ENCODE data around the gene DISC1. TPM values are rescaled to one million over a fixed set of nuclear protein-coding genes. Genes with fewer than 3 reads are reported as not detected.
"Not testable (repeated sequence)": the region's sequence is repeated elsewhere in the genome, so short reads cannot be mapped to it uniquely, and the experiment has no call there.

The DISC1 gene
- total RNA-seq, 2 experiments from 2014 or later, result 1.9 to 3.8 TPM

DNA sequence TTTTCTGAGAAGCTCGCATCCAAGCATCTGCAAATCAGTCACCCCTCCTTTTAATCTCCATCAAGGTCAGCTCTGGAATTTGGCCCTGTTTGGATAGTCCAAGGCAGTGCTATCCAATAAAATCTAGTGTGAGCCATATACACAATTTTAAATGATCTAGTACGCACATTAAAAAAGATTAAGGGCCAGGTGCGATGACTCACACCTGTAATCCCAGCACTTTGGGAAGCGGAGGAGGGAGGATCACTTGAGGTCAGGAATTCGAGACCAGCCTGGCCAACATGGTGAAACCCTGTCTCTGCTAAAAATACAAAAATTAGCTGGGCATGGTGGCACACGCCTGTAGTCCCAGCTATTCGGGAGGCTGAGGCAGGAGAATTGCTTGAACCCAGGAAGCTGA is 139.2 kb downstream of the DISC1 start:
- POLR2A ChIA-PET; DNase-seq; H3K27ac Mint-ChIP-seq; H3K9me3 Mint-ChIP-seq (ENCODE audit: low read depth); H3K27me3 Mint-ChIP-seq; H3K36me3 Mint-ChIP-seq (ENCODE audit: low read depth); H3K4me3 Mint-ChIP-seq; ATAC-seq; H3K4me1 Mint-ChIP-seq; intact Hi-C loops (cut with DNase I, micrococcal nuclease): not testable (repeated sequence)
- CTCF ChIA-PET, result interaction anchor here (0.8 to 4.2 kb wide), 3 partner anchors 9 to 20 kb away, joined by 4 to 30 read pairs (median 6); no protein-coding TSS in a partner anchor

DNA sequence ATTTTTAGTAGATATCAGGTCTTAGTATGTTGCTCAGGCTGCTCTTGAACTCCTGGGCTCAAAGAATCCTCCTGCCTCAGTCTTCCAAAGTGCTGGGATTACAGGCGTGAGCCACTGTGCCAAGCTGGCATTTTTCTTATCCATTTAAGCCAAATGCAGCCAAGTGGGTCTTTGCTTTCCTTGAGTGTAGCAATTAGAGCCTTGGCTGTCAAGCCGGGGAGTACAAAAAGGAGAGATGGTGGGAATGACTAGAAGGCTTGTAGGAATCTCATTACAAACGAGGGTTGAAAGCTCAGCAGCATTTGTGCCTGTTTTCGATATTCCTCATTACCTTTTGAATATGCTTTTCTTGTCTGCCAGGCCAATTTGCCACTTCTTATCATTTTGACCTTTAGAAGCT is 140.9 kb downstream of the DISC1 start:
- Mint-ChIP-seq H3K4me3 (no peak overlapping the region), H3K4me1 (no peaks in the 10 kb centered on the region), H3K9me3 (ENCODE audit: low read depth) (no peaks in the 10 kb centered on the region), H3K27ac (no peak overlapping the region), H3K27me3 (no peaks in the 10 kb centered on the region), H3K36me3 (ENCODE audit: low read depth) (peaks cover 11% of the 10 kb centered on the region)
- ATAC-seq, result no peak
- intact Hi-C loops (cut with DNase I, micrococcal nuclease), result no loop called here
- CTCF ChIA-PET, result interaction anchor here (0.6 to 4.2 kb wide), 3 partner anchors 11 to 105 kb away, joined by 3 to 30 read pairs (median 6); no protein-coding TSS in a partner anchor
- POLR2A ChIA-PET, result no interaction called here
- no peak for DNase-seq

DNA sequence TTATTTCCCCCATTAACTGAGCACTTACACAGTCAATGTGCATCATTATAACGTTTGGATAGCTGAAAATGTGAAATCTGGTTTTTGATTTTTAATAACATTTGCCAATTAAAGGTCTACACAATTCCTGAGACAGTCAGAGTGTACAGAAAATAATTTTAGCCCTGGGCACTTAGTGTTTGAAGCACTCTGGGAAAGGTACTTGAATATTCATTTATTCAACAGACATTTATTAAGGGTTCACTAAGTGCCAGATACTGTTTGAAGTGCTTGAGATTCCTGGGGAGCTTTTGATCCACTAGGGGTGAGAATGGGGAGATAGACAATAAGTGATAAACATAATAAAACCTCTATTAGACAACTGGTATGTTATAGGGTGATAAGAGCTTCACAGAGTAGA is 141.8 kb downstream of the DISC1 start:
- DNase-seq (no peak), ATAC-seq (no peak)
- ChIA-PET CTCF (interaction anchor here (4.2 kb wide), 1 partner anchor 12 kb away, joined by 30 read pairs; no protein-coding TSS in a partner anchor), POLR2A (no interaction called here)
- Mint-ChIP-seq H3K27me3 (no peaks in the 10 kb centered on the region), H3K27ac (no peak overlapping the region), H3K9me3 (ENCODE audit: low read depth) (no peaks in the 10 kb centered on the region), H3K4me1 (no peaks in the 10 kb centered on the region), H3K36me3 (ENCODE audit: low read depth) (peaks cover 13% of the 10 kb centered on the region), H3K4me3 (no peak overlapping the region)
- intact Hi-C loops (cut with DNase I, micrococcal nuclease), result no loop called here

DNA sequence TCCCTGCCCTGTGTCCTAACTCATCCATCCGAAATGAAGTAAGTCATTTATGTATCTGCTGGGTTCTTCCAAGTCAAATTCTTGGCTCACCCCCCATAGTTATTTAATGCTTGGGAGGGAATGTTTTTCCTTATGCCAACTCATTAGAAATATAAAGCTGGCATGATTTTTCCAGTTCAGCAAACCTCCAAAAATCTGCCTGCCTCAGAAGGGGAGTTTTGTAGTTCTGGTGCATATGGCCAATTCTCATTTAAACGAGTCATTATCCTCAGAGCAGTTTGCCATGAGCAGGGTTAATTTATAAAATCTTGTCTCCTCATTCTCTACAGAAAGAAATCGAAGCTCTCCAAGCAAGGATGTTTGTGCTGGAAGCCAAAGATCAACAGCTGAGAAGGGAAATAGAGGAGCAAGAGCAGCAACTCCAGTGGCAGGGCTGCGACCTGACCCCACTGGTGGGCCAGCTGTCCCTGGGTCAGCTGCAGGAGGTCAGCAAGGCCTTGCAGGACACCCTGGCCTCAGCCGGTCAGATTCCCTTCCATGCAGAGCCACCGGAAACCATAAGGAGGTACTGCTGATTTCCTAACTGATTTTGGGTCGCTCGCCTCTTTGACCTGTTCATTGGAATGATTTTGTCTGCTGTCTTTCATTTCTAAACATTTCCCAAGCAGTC is 144.1 kb downstream of the DISC1 start:
- ChIA-PET CTCF (interaction anchor here (5.8 kb wide), 1 partner anchor 14 kb away, joined by 28 read pairs; no protein-coding TSS in a partner anchor), POLR2A (no interaction called here)
- no peaks in the 10 kb centered on the region for H3K27me3 Mint-ChIP-seq
- DNase-seq (no peak), ATAC-seq (no peak)
- intact Hi-C loops (cut with DNase I, micrococcal nuclease), result no loop called here
- H3K4me1 Mint-ChIP-seq, result no peaks in the 10 kb centered on the region
- peaks cover 17% of the 10 kb centered on the region for H3K36me3 Mint-ChIP-seq (ENCODE audit: low read depth)
- H3K9me3 Mint-ChIP-seq (ENCODE audit: low read depth), result no peaks in the 10 kb centered on the region
- no peak overlapping the region for H3K4me3 Mint-ChIP-seq
- no peak overlapping the region for H3K27ac Mint-ChIP-seq

DNA sequence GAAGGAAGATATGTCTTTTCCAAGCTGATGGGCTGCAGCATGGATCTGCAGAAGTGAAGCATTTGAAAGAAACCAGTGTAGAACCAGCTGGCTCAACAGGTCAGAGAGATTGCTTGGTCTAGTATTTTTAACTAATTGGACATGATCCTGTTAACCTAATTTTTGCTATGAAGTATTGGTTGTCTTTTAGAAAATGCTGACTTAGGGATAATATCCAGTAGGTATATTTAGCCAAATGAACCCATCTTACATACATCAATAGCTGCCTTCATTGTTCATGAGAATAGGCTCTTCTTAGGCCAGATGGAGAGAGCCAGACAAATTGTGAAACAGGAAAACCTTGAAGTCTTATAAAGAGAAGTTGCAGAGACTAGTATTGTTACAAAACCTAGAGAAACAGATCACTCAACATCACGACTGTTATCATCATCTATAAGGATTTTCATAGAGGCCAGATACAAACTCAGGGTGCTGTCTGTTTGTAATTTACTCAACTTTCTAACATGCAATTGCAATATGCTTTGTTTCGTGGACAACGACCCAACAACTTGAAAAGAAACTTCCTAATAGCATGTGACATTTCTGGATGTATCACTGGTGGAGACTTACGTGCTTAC is 148.2 kb downstream of the DISC1 start:
- Mint-ChIP-seq H3K4me1 (no peaks in the 10 kb centered on the region), H3K9me3 (ENCODE audit: low read depth) (no peaks in the 10 kb centered on the region), H3K4me3 (no peak overlapping the region), H3K27me3 (no peaks in the 10 kb centered on the region), H3K27ac (no peak overlapping the region), H3K36me3 (ENCODE audit: low read depth) (peaks cover 11% of the 10 kb centered on the region)
- CTCF ChIA-PET, result interaction anchor here (0.8 to 5.8 kb wide), 2 partner anchors 18 to 222 kb away, joined by 3 to 28 read pairs; no protein-coding TSS in a partner anchor
- ATAC-seq, result no peak
- intact Hi-C loops (cut with DNase I, micrococcal nuclease), result no loop called here
- POLR2A ChIA-PET, result no interaction called here
- no peak for DNase-seq

DNA sequence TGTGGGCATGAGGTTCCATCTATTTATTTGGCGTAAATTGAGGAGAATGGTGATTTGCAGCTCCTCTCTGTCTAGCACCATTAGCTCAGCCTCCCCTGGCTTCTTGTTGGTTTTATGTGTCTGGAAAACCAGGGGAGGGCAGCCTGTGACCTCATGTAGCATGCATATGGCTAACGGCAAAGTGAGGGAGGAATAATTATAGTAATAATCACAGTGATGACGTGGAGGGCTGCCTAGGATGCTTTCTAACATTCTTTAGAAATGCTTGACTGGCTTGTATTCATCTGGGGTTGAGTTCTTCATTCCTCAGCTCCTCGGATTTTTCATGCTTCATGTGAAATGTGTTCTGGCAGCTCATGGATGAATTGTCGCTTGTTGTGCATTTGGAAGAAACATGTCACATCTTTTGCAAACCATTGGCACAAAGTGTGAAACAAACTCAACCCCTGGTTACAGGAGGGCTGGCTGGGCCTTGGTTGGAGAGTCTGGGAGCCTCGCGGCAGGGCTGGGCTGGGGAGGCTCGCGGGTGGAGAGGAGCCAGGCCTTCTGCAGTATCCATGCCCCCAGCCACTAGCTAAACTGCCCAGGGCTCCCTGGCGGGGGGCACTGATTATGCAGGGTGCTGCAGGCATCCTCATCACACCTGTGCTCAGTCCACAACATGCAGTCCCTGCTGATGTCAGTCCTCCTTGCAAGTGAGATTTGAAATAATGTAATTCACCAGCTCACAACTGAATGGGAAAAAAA is 149.6 kb downstream of the DISC1 start:
- intact Hi-C loops (cut with DNase I, micrococcal nuclease), result no loop called here
- ChIA-PET CTCF (interaction anchor here (0.6 to 1.8 kb wide), 3 partner anchors 19 to 224 kb away, joined by 3 to 7 read pairs (median 3); no protein-coding TSS in a partner anchor), POLR2A (interaction anchor here (0.7 kb wide), 1 partner anchor 169 kb away, joined by 3 read pairs; no protein-coding TSS in a partner anchor)
- Mint-ChIP-seq H3K27ac (no peak overlapping the region), H3K27me3 (no peaks in the 10 kb centered on the region), H3K4me3 (no peak overlapping the region), H3K36me3 (ENCODE audit: low read depth) (peaks cover 11% of the 10 kb centered on the region), H3K9me3 (ENCODE audit: low read depth) (no peaks in the 10 kb centered on the region), H3K4me1 (no peaks in the 10 kb centered on the region)
- DNase-seq (no peak), ATAC-seq (no peak)

DNA sequence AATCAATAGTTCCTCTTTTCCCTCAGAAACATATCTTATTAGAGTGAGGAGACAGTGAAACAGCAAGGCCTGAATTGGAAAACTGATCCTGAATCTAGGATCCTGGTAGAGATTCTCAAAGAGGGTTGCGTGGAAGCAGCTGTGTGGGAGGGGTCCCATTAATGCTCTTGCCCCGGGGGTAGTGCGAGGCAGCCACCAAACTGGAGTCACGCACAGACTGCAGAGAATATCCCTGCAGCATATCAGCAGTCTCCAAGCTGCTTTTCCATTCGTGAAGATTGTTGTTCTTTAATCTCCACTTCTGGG is 150.1 kb downstream of the DISC1 start:
- ATAC-seq (no peak), DNase-seq (no peak)
- no peaks in the 10 kb centered on the region for H3K4me1 Mint-ChIP-seq
- POLR2A ChIA-PET, result interaction anchor here (0.7 kb wide), 1 partner anchor 170 kb away, joined by 3 read pairs; no protein-coding TSS in a partner anchor
- no peak overlapping the region for H3K27ac Mint-ChIP-seq
- no peaks in the 10 kb centered on the region for H3K27me3 Mint-ChIP-seq
- no peaks in the 10 kb centered on the region for H3K9me3 Mint-ChIP-seq (ENCODE audit: low read depth)
- CTCF ChIA-PET, result interaction anchor here (1.8 kb wide), 1 partner anchor 20 kb away, joined by 7 read pairs; no protein-coding TSS in a partner anchor
- intact Hi-C loops (cut with DNase I, micrococcal nuclease), result no loop called here
- H3K4me3 Mint-ChIP-seq, result no peak overlapping the region
- peaks cover 8% of the 10 kb centered on the region for H3K36me3 Mint-ChIP-seq (ENCODE audit: low read depth)

DNA sequence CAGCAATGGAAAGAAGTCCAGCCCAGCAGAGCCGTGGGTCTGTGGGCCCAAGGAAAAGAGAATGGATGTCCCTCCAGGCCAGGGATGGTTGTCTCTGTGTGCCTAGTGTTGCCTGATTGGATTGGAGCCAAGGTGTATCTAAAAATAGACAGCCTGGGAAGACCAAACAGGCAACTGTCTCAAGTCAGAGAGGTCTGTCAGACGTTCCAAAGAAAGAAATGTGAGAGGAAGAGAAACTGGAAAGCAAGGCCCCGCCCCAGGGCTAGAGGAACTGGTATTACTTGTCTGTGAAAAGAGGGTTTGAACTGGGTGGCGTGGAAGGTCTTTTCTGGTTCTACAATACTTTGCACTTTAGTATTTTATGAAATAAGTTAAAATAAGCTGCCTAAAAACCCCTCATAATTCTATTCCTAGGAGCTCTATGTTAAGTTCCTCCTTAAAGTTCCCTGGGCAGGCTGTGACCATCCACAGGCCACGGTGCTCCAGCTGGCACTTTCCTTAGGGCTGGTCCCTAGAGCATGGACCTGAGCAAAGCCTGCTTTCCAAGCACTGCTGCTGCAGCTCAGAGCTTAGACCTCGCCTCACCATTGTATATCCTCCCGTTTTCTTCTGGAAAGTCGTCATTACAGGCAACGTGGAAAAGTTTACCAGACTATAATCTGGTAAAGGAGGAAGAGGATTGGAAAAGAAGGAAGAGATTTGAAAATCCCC is 151.6 kb downstream of the DISC1 start:
- no peak for ATAC-seq
- Mint-ChIP-seq H3K36me3 (ENCODE audit: low read depth) (peaks cover 4% of the 10 kb centered on the region), H3K27ac (no peak overlapping the region), H3K9me3 (ENCODE audit: low read depth) (no peaks in the 10 kb centered on the region), H3K27me3 (no peaks in the 10 kb centered on the region), H3K4me1 (no peaks in the 10 kb centered on the region), H3K4me3 (no peak overlapping the region)
- intact Hi-C loops (cut with DNase I, micrococcal nuclease), result no loop called here
- CTCF ChIA-PET, result interaction anchor here (1.1 kb wide), 1 partner anchor 22 kb away, joined by 4 read pairs; no protein-coding TSS in a partner anchor
- no peak for DNase-seq
- POLR2A ChIA-PET, result no interaction called here

DNA sequence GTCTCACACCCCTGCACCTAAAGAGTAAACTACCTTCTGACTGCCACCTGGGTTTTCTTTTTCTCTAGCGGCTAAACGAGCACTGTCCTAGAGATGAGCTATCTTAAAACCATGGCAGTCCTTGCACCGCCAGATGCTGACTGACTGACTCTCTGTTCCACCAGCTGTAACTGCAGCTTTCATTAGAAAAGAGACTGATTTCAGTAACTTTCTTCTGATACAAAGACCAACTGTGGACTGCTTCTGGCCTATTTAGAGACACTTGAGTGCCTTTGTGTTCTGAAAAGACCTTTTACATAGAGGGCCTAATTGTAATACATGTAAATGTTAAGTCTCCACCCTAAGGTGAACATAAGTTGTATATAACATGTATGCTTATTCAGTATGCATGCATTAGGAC is 152.5 kb downstream of the DISC1 start:
- Mint-ChIP-seq H3K4me1 (no peaks in the 10 kb centered on the region), H3K36me3 (ENCODE audit: low read depth) (peaks cover 4% of the 10 kb centered on the region), H3K27ac (no peak overlapping the region), H3K9me3 (ENCODE audit: low read depth) (no peaks in the 10 kb centered on the region), H3K4me3 (no peak overlapping the region), H3K27me3 (no peaks in the 10 kb centered on the region)
- ChIA-PET POLR2A (no interaction called here), CTCF (interaction anchor here (0.8 to 0.9 kb wide), 2 partner anchors 11 to 125 kb away, joined by 3 read pairs; no protein-coding TSS in a partner anchor)
- intact Hi-C loops (cut with DNase I, micrococcal nuclease), result no loop called here
- DNase-seq (no peak), ATAC-seq (no peak)

- ChIA-PET CTCF (interaction anchor here (0.8 to 1.3 kb wide), 3 partner anchors 24 to 27 kb away, joined by 4 to 7 read pairs (median 7); no protein-coding TSS in a partner anchor), POLR2A (no interaction called here)
- Mint-ChIP-seq H3K27me3 (no peaks in the 10 kb centered on the region), H3K27ac (no peak overlapping the region), H3K36me3 (ENCODE audit: low read depth) (no peaks in the 10 kb centered on the region), H3K4me3 (no peak overlapping the region), H3K4me1 (no peaks in the 10 kb centered on the region), H3K9me3 (ENCODE audit: low read depth) (no peaks in the 10 kb centered on the region)
- intact Hi-C loops (cut with DNase I, micrococcal nuclease), result no loop called here
- DNase-seq (no peak), ATAC-seq (no peak)
These were observed 155.3 kb downstream of the DISC1 start for GRCh38 chr1:231781892-231782291.

- ATAC-seq; H3K36me3 Mint-ChIP-seq (ENCODE audit: low read depth); H3K4me3 Mint-ChIP-seq; H3K27me3 Mint-ChIP-seq; DNase-seq; H3K9me3 Mint-ChIP-seq (ENCODE audit: low read depth); H3K4me1 Mint-ChIP-seq; H3K27ac Mint-ChIP-seq; intact Hi-C loops (cut with DNase I, micrococcal nuclease); POLR2A ChIA-PET: not testable (repeated sequence)
- CTCF ChIA-PET, result interaction anchor here (0.6 kb wide), 1 partner anchor 182 kb away, joined by 3 read pairs; no protein-coding TSS in a partner anchor
These were observed 158.5 kb downstream of the DISC1 start for GRCh38 chr1:231785073-231785472.

Measured in activated CD4-positive, alpha-beta T cell treated with anti-CD3 and anti-CD28 coated beads for 36 hours (primary cell).